Measurements from ENCODE around the gene DST.

DST gene

GRCh38 chr6:56659721-56660380, 17.2 kb upstream of the DST start:
- no peak overlapping the region for H3K4me2 ChIP-seq (ENCODE audit: low read length)
- H4K20me1 ChIP-seq (ENCODE audit: control insufficient read depth, insufficient read depth, low read depth, low read length): no peaks in the 10 kb centered on the region
- no peaks in the 10 kb centered on the region for H3K36me3 ChIP-seq (ENCODE audit: control insufficient read depth, low read length)
- H3K27ac ChIP-seq (ENCODE audit: low read depth, low read length): no peak overlapping the region
- H3K79me2 ChIP-seq (ENCODE audit: control insufficient read depth, low read length): no peaks in the 10 kb centered on the region
- TF ChIP-seq CTCF (IDR thresholded peaks at IDR 0.05; ENCODE audit: low read depth, low read length, poor library complexity, severe bottlenecking) (no peak), EZH2phosphoT487 (IDR thresholded peaks at IDR 0.05; ENCODE audit: borderline replicate concordance, low read length) (no peak)
- no peaks in the 10 kb centered on the region for H3K4me1 ChIP-seq (ENCODE audit: control insufficient read depth, low read length)
- no peaks in the 10 kb centered on the region for H3F3A ChIP-seq (ENCODE audit: control insufficient read depth, insufficient read depth)
- no peak overlapping the region for H3K4me3 ChIP-seq (ENCODE audit: low read length)
- H3K9me2 ChIP-seq (replicated peaks; ENCODE audit: control insufficient read depth, low read length): no peaks in the 10 kb centered on the region
- H3K27me3 ChIP-seq (ENCODE audit: control insufficient read depth, low read length): no peaks in the 10 kb centered on the region
- H3K9me3 ChIP-seq (ENCODE audit: control insufficient read depth, insufficient read depth, low read length): no peaks in the 10 kb centered on the region

DNA sequence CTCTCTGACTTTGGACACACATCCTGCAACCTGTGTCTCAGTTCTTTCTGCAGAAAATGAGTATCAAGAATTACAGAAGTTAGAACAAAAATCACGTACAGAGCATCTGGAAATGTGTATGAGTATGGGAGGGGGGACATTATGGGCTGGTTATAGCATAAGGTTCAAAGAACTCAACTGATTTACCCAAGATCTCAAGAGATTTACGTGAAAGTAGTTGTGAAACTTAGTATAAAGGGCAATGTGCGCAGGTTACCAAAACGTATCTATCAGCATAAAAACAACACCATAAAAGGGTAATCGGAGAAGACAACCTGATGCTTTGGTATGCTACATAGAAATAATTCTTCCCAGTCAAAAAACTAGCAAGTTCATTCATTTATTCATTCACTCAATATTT, 15.6 kb upstream of the DST start:
- no peak overlapping the region for H3K27ac ChIP-seq (ENCODE audit: low read depth, low read length)
- no peak overlapping the region for H3K4me3 ChIP-seq (ENCODE audit: low read length)
- H3K27me3 ChIP-seq (ENCODE audit: control insufficient read depth, low read length): no peaks in the 10 kb centered on the region
- no peaks in the 10 kb centered on the region for H3K79me2 ChIP-seq (ENCODE audit: control insufficient read depth, low read length)
- no peaks in the 10 kb centered on the region for H3F3A ChIP-seq (ENCODE audit: control insufficient read depth, insufficient read depth)
- H3K4me2 ChIP-seq (ENCODE audit: low read length): no peak overlapping the region
- H3K36me3 ChIP-seq (ENCODE audit: control insufficient read depth, low read length): no peaks in the 10 kb centered on the region
- no peaks in the 10 kb centered on the region for H3K9me2 ChIP-seq (replicated peaks; ENCODE audit: control insufficient read depth, low read length)
- TF ChIP-seq EZH2phosphoT487 (IDR thresholded peaks at IDR 0.05; ENCODE audit: borderline replicate concordance, low read length) (no peak), CTCF (IDR thresholded peaks at IDR 0.05; ENCODE audit: low read depth, low read length, poor library complexity, severe bottlenecking) (no peak)
- H3K4me1 ChIP-seq (ENCODE audit: control insufficient read depth, low read length): no peaks in the 10 kb centered on the region
- H4K20me1 ChIP-seq (ENCODE audit: control insufficient read depth, insufficient read depth, low read depth, low read length): no peaks in the 10 kb centered on the region
- no peaks in the 10 kb centered on the region for H3K9me3 ChIP-seq (ENCODE audit: control insufficient read depth, insufficient read depth, low read length)

GRCh38 chr6:56657354-56657753, 14.7 kb upstream of the DST start:
- H3K36me3 ChIP-seq (ENCODE audit: control insufficient read depth, low read length): no peaks in the 10 kb centered on the region
- H3K4me3 ChIP-seq (ENCODE audit: low read length): no peak overlapping the region
- H3K27ac ChIP-seq (ENCODE audit: low read depth, low read length): no peak overlapping the region
- no peak for TF ChIP-seq CTCF (IDR thresholded peaks at IDR 0.05; ENCODE audit: low read depth, low read length, poor library complexity, severe bottlenecking)
- no peak for TF ChIP-seq EZH2phosphoT487 (IDR thresholded peaks at IDR 0.05; ENCODE audit: borderline replicate concordance, low read length)
- H3F3A ChIP-seq (ENCODE audit: control insufficient read depth, insufficient read depth): no peaks in the 10 kb centered on the region
- no peaks in the 10 kb centered on the region for H4K20me1 ChIP-seq (ENCODE audit: control insufficient read depth, insufficient read depth, low read depth, low read length)
- H3K4me1 ChIP-seq (ENCODE audit: control insufficient read depth, low read length): no peaks in the 10 kb centered on the region
- no peak overlapping the region for H3K4me2 ChIP-seq (ENCODE audit: low read length)
- no peaks in the 10 kb centered on the region for H3K9me2 ChIP-seq (replicated peaks; ENCODE audit: control insufficient read depth, low read length)
- no peaks in the 10 kb centered on the region for H3K27me3 ChIP-seq (ENCODE audit: control insufficient read depth, low read length)
- H3K79me2 ChIP-seq (ENCODE audit: control insufficient read depth, low read length): no peaks in the 10 kb centered on the region
- no peaks in the 10 kb centered on the region for H3K9me3 ChIP-seq (ENCODE audit: control insufficient read depth, insufficient read depth, low read length)

Data from DOHH2 (cell line).